Activated CD8-positive, alpha-beta memory T cell treated with anti-CD3 and anti-CD28 coated beads for 36 hours (primary cell): ENCODE measurements around the gene SDF2L1. TPM values are rescaled to one million over a fixed set of nuclear protein-coding genes. Genes with fewer than 3 reads are reported as not detected.

Experiments
- CTCF ChIA-PET: fragments of 350-600 bp; sonication (Branson Sonifier 250); formaldehyde crosslinking; loops from one replicate; lab custom pipeline; 2021; ENCODE audit warnings: antibody characterized with exemption; lab: Charles Lee
- POLR2A ChIA-PET: fragments of 350-600 bp; sonication (Branson Sonifier 250); formaldehyde crosslinking; loops from one replicate; lab custom pipeline; 2021; ENCODE audit warnings: antibody characterized with exemption; lab: Charles Lee
- total RNA-seq, 2 experiments: library from RNA; stranded (reverse); gene quantifications; one replicate each; pipeline ENCODE4 v1.2.3, GENCODE V29; 2021

The SDF2L1 gene
- total RNA-seq, 2 experiments from 2014 or later, result 70.7 to 71.6 TPM

DNA sequence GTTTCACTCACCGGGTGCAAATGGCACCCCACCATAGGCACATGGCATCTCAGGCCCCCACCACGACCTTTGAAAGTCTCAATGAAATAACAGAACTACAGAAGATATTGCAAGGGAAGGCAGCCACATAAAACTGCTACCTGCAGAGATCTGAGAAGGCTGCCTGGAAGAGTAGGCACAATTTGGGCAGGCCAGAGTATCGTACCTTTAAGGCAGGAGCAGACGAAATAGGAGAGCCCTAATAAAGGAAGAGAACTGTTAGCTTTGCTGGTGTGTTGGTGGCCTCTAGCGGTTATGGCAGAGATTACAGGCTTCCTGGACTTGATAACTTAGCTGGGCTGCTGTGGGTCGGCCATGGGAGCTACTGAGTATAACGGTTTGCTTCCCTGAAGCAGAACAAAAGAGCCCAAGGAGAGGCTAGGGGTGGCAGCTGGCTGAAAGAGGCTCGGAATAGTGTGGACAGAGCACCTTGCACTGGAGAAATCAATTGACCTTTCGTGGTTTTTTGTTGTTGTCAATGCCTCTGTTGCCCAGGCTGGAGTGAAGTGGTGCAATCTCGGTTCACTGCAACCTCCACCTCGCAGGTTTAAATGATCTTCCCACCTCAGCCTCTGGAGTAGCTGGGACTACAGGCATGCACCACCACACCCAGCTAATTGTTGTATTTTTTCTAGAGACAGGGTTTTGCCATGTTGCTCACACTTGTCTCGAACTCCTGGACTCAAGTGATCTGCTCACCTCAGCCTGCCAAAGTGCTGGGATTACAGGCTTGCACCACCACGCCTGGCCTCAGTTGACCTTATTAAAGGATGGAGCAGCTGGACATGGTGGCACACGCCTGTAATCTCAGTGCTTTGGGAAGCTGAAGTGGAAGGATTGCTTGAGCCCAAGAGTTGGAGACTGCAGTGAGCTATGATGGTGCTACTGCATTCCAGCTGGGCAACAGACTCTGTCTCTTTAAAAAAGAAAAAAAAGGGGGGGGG, 4.8 kb downstream of the SDF2L1 start:
- ChIA-PET POLR2A (interaction anchor here (0.6 to 0.9 kb wide), 2 partner anchors 18 to 78 kb away, joined by 4 to 10 read pairs; no protein-coding TSS in a partner anchor), CTCF (interaction anchor here (0.5 to 2.5 kb wide), 10 partner anchors 11 to 1546 kb away, joined by 3 to 16 read pairs (median 3); partner anchors contain the start of gene CCDC116)

DNA sequence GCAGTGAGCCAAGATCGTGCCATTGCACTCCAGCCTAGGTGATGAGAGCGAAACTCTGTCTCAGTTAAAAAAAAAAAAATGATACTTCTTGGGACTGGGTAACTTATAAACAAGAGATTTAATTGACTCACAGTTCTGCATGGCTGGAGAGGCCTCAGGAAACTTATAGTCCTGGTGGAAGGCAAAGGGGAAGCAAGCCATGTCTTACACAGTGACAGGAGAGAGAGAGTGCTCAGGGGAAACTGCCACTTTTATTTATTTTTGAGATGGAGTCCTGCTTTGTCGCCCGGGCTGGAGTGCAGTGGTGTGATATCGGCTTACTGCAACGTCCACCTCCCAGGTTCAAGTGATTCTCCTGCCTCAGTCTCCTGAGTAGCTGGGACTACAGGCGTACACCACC, 8.2 kb downstream of the SDF2L1 start:
- ChIA-PET CTCF (no interaction called here), POLR2A (no interaction called here)

DNA sequence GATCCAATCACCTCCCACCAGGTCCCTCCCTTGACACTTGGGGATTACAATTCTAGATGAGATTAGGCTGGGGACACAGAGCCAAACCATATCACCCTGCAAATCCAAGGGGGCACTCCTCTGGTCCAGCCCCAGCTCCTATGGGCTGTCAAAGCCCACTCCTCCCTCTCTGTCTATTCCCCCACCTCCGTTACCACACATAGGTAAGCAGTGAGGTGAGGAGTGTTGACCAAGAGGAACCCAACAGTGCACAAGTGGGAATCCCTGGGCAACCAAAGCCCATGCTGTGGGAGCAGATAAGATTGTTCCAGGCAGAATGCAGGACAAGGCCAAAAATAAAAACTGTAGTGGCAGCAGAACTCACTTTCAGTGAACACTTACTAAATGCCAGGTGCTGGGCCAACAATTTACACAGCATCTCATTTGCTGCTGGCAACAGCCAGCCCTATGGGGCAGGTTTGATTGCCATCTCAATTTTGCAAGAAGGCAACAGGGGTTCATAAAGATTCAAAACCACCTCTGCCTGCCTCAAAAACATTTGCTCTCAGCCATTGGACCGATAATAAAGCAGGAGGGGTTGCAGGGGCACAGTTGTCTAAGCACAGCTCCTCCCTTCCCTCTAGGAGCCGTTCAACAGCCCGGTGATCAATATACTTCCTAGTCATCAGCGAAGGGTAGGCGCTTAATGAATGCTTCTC, 8.9 kb downstream of the SDF2L1 start:
- CTCF ChIA-PET, result interaction anchor here (2.0 kb wide), 1 partner anchor 15 kb away, joined by 4 read pairs; the partner anchor contains the start of gene PPIL2
- POLR2A ChIA-PET, result interaction anchor here (2.6 kb wide), 1 partner anchor 9 kb away, joined by 14 read pairs; the partner anchor contains the start of gene SDF2L1

DNA sequence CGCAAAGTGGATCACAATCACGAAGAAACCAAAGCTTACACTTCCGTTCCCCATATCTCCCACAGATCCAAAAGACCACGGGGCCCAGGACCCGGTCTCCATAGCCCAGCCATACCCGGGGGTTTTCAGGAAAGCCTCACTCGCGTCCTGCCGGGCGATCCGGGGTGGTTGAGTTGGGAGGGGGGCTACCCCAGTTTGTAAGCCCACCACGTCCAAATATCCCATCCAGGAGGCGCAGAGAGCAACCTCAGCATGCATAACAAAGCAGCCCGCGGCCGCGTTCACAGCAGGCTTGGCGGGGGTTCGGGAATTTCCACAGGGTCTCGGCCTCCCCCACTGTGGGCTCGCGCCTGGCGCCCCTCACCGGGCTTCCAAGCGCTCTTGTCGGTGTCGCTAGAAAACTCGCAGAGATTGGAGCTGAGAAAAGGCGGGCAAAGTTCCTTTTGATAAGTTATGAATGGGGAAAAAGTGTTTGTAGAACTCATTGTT, 9.5 kb downstream of the SDF2L1 start:
- POLR2A ChIA-PET, result interaction anchor here (2.6 kb wide), 1 partner anchor 9 kb away, joined by 14 read pairs; the partner anchor contains the start of gene SDF2L1
- CTCF ChIA-PET, result interaction anchor here (1.2 to 3.4 kb wide), 4 partner anchors 9 to 22 kb away, joined by 3 to 18 read pairs (median 8); partner anchors contain the start of genes PPIL2, SDF2L1 and YDJC

DNA sequence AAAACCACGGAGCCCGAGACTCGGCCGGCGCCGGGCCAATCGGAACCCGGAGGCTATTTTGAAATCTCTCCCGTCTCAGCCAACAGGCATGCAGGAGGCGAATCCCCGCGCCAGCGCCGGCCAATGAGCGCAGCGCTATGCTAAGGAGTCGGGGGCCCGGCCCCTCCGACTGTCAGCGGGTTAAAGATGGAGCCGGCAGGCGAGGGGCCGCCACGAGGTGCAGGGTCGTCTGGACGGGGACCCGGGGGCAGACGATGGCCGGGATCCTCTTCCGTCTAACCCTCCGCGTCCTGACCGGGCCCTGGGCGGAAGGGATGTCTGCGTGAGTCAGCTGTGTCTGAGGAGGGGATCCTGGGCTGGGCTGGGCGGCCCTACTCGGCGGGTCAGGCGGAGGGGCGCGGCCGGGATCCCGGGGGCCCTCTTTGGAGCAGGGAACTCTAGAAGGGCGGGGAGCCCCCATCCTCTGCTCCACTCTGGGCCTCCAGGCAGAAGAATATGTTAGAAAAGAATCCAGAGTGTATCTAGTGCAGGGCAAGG, 10.0 kb downstream of the SDF2L1 start:
- POLR2A ChIA-PET, result interaction anchor here (0.6 to 2.6 kb wide), 3 partner anchors 10 to 135 kb away, joined by 3 to 14 read pairs (median 3); partner anchors contain the start of gene SDF2L1
- CTCF ChIA-PET, result interaction anchor here (1.2 to 3.4 kb wide), 4 partner anchors 10 to 23 kb away, joined by 3 to 18 read pairs (median 8); partner anchors contain the start of genes PPIL2, SDF2L1 and YDJC

DNA sequence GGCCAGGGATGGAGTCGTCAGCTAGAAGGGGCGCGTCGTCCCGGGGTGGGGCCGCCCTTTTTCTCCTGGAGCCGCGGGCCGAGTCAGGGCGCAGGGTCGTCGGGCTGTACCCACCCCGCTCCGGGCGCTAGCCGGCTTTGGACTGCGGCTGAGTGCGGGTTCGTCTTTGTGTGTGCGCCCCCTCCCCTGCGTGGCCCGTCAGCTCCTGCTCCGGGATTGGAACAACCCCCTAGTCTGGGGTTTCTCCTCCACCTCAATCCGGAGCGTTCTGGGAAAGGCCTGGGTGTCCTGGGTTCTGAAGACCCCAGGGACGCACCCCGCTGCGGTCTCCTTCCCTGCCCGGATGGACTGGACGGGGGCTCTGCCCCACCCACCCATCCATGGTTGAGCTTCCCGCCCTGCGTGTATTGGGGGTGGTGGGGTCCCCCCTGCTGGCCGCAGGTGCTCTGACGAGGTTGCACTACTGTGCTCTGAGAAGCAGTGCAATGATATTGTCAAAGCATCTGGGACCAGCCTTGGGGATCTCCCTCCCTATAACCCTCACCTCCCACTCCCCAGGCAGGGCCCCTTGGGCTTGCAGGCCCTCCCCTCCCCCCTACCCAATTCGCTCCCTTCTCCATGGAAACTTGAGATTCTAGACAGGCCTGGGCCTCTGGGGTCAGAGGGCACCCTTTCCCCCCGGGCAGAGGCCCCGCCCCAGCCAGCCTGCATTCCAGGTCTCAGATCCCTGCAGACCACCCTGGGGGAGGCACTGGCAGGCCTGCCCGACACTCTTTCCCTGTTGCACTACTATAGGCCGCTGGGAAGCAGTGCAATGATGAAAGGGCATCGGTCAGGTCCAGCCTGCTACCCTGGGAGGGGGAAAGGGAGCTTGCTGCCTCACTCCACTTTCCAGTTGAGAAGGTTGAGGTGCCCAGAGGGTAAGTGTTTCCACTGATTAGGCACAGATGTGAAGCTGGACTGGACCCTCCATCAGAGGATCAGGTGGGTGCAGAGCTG, 10.7 kb downstream of the SDF2L1 start:
- CTCF ChIA-PET, result interaction anchor here (1.2 to 3.4 kb wide), 4 partner anchors 10 to 23 kb away, joined by 3 to 18 read pairs (median 8); partner anchors contain the start of genes PPIL2, SDF2L1 and YDJC
- POLR2A ChIA-PET, result interaction anchor here (0.6 to 2.6 kb wide), 4 partner anchors 11 to 134 kb away, joined by 3 to 14 read pairs (median 4); partner anchors contain the start of genes PPIL2 and SDF2L1

DNA sequence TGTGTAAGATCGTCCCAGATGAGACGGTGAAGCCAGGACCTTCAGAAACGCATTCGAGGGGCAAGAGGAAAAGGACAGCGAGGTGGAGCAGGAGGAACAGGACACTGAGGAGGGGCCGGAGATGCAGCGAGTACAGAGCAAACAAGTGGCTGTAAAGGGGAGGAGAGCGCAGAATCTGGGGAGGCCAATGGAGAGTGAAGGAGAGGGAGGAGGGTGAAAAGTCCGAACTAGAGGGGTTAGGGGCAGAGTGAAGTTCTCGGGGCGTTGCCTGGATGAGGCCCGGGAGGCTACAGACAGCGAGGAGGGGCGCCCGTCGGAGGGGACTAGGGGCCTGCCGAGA, 14.9 kb downstream of the SDF2L1 start:
- ChIA-PET POLR2A (no interaction called here), CTCF (no interaction called here)

DNA sequence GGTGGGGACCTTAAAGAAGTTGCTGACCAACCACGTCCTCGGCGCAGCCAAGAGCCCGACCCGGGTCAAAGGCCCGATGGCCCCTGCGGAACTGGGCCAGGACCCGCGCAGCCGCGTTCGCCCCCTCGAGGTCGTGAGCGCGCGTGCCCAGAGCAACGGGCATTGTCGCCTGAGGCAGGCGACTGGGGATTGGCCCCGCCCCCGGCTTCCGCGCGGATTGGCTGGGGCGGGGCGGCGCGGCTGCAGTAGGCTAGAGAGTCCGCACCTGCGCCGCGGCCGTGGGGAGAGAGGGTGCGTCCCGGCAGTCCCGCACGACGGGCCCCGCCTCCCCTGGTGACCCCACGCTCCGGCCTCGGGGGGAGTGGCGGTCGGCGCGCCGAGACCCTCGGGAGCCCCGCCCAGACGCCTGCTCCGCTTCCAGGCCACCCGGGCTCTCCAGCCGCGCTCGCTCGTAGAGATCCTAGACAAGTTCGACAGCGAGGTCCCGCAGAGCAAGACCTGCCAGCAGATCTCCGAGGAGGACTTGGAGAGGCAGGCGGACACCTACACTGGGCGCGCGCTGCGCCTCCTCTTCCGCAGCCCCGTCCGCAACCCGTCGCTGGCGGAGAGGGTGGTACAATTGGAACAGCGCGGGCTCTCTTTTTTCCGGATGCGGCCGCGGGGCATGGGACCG, 15.4 kb downstream of the SDF2L1 start:
- ChIA-PET CTCF (interaction anchor here (0.9 kb wide), 1 partner anchor 28 kb away, joined by 3 read pairs; no protein-coding TSS in a partner anchor), POLR2A (interaction anchor here (0.7 to 0.9 kb wide), 2 partner anchors 16 to 29 kb away, joined by 3 to 5 read pairs; partner anchors contain the start of gene SDF2L1)

DNA sequence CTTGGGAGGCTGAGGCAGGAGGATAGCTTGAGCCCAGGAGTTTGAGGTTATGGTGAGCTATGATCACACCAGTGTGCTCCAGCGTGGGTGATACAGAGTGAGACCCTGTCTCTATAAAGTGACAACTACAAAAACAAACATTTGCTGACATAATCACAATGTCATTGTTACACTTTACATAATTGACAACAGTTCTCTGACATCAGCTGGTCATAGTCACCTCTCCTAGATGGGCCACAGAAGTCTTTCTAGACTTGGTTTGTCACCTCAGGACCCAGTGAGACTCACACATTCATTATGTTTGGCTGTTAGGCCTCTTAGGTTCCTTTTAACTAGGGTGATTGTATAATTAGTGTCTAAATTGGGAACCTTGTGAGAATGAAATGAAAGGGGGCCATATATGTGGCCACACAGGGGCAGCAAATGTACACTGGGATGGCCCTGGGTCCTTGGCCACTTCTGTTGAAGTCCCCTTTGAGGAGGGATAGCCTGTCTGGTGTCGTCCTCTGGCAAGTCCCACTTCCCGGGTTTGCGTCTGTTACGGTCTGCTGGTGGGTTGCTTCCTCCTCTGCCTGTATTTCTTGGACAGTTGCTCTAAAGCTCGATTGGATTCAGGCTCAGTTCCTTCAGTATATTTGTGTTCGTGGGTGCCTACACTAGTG, 17.9 kb downstream of the SDF2L1 start:
- ChIA-PET CTCF (interaction anchor here (1.4 kb wide), 1 partner anchor 18 kb away, joined by 3 read pairs; the partner anchor contains the start of gene SDF2L1), POLR2A (interaction anchor here (0.7 kb wide), 2 partner anchors 104 to 219 kb away, joined by 11 to 15 read pairs; no protein-coding TSS in a partner anchor)

DNA sequence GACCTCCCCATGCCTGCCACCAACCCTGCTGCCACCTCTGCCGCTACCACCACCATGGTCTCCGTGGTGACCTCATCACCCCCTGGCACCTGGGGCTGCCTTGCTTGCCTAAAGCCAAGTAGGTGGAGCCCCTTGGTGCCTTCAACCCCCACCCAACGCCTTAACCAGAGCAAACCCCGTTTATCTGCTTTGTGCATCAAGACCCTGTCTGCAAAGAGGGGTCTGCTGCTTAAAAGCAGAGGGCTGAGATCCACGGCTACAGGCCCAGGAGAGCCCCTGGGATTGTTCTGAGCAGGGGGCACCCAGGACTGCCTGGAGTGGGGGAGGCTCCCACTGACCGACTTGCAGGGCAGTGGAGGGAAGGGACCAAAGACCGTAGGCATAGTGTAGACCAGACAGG, 18.8 kb downstream of the SDF2L1 start:
- ChIA-PET POLR2A (no interaction called here), CTCF (no interaction called here)

DNA sequence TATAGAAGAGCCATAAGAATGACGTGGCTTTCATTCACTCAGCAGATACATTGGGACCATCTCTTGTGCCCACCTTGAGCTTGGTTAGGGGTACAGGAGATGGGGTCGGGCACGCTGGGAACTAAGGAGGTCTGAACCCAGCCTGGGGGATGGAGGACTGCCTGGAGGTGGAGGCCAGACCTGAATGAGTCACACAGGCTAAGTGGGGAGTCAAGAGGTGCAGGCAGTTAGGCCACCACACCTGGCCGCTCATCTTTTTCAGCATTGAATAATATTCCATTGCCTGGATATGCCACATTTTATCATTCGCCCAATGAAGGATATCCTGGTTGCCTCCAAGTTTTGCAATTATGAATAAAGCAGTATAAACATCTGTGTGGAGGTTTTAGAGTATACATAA, 19.9 kb downstream of the SDF2L1 start:
- CTCF ChIA-PET, result no interaction called here
- POLR2A ChIA-PET, result no interaction called here

DNA sequence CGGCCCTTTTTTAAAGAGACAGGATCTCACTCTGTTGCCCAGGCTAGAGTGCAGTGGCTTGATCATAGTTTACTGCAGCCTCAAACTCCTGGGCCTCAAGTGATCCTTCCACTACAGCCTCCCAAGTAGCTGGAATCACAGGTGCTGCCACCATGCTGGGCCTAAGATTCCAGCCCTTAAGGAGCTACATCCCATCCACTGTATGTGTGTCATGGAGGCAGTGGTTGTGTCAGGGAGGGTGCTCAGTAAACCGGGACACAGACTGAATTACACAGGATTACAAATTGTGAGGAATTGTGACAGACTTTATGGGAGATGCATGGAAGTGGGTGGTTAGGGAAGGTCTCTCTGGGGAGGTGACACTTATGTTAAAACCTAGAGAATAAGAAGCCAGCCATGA, 21.6 kb downstream of the SDF2L1 start:
- ChIA-PET CTCF (interaction anchor here (1.0 kb wide), 1 partner anchor 22 kb away, joined by 4 read pairs; the partner anchor contains the start of gene SDF2L1), POLR2A (no interaction called here)

DNA sequence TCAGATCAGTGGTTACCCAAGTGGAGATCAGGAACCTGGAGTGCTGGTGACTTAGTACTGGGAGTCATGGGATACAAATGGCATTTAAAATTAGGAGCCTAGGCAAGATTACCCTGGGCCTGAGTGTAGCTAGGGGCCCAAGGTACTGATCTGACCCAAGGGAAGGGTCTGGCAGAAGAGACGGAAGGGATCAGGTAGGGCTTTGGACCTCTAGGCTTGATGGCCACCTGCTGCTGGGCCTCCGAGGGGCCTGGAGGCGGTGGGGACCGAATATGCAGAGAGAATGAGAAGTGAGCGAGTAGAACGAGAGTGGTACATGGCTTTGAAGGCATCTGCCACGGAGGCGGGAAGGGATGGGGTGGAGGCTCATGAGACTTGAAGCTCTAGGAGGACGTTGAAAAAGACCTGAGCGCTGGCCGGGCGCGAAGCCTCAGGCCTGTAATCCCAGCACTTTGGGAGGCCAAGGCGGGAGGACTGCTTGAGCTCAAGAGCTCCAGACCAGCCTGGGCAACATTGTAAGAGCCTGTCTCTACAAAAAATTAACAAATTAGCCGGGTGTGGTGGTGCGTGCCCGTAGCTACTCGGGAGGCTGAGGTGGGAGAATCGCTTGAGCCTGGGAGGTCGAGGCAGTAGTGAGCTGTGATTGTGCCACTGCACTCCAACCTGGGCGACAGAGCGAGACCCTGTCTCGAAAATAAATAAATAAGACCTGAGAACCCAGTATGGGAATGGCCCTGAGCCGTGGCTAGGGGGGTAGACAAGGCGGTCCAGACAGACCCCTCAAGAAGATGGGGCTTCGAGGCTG, 23.1 kb downstream of the SDF2L1 start:
- ChIA-PET POLR2A (interaction anchor here (0.6 to 1.8 kb wide), 5 partner anchors 12 to 261 kb away, joined by 3 to 6 read pairs (median 5); partner anchors contain the start of gene SDF2L1), CTCF (interaction anchor here (1.2 to 1.4 kb wide), 2 partner anchors 13 to 273 kb away, joined by 3 to 4 read pairs; no protein-coding TSS in a partner anchor)

DNA sequence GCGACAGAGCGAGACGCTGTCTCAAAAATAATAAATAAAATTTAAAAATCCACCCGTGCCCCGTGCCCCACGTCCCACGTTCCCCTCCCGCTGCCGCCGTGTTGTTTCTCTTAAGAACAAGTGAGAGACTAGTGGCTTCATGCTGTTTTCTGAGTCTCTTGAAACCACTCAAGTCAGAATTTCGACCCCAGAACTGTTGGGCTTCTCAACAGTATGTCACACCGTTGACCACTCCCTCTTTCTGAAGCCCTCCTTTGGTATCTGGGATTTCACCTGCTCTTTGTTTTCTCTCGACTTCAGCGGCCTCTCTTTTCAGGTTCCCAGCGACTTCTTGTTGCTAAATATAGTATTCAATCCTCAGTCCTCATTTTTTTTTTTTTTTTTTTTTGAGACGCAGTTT, 24.7 kb downstream of the SDF2L1 start:
- ChIA-PET POLR2A (interaction anchor here (1.8 kb wide), 1 partner anchor 13 kb away, joined by 5 read pairs; no protein-coding TSS in a partner anchor), CTCF (no interaction called here)

DNA sequence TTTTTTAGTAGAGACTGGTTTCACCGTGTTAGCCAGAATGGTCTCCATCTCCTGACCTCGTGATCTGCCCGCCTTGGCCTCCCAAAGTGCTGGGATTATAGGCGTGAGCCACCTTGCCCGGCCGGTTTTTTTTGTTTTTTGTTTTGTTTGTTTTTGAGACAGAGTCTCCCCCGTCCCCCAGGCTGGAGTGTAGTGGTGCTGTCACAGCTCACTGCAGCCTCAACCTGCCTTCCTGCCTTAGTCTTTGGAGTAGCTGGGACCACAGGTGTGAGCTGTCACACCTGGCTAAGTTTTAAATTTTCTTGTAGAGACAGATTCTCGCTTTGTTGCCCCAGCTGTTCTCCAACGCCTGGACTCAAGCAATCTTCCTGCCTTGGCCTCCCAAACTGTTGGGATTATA, 26.9 kb downstream of the SDF2L1 start:
- ChIA-PET CTCF (interaction anchor here (1.2 kb wide), 1 partner anchor 269 kb away, joined by 3 read pairs; no protein-coding TSS in a partner anchor), POLR2A (no interaction called here)
